GM19328 (cell line): Measurements from ENCODE around the gene JMY.

Experiments used
- ATAC-seq: cut with Tn5 transposase; IDR thresholded peaks from one replicate; pipeline ENCODE4 v1.9.1; 2021; ENCODE audit warnings: mild to moderate bottlenecking, moderate library complexity; ENCODE audit not compliant: unreplicated experiment

The JMY gene, protein sequence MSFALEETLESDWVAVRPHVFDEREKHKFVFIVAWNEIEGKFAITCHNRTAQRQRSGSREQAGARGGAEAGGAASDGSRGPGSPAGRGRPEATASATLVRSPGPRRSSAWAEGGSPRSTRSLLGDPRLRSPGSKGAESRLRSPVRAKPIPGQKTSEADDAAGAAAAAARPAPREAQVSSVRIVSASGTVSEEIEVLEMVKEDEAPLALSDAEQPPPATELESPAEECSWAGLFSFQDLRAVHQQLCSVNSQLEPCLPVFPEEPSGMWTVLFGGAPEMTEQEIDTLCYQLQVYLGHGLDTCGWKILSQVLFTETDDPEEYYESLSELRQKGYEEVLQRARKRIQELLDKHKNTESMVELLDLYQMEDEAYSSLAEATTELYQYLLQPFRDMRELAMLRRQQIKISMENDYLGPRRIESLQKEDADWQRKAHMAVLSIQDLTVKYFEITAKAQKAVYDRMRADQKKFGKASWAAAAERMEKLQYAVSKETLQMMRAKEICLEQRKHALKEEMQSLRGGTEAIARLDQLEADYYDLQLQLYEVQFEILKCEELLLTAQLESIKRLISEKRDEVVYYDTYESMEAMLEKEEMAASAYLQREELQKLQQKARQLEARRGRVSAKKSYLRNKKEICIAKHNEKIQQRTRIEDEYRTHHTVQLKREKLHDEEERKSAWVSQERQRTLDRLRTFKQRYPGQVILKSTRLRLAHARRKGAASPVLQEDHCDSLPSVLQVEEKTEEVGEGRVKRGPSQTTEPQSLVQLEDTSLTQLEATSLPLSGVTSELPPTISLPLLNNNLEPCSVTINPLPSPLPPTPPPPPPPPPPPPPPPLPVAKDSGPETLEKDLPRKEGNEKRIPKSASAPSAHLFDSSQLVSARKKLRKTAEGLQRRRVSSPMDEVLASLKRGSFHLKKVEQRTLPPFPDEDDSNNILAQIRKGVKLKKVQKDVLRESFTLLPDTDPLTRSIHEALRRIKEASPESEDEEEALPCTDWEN

DNA sequence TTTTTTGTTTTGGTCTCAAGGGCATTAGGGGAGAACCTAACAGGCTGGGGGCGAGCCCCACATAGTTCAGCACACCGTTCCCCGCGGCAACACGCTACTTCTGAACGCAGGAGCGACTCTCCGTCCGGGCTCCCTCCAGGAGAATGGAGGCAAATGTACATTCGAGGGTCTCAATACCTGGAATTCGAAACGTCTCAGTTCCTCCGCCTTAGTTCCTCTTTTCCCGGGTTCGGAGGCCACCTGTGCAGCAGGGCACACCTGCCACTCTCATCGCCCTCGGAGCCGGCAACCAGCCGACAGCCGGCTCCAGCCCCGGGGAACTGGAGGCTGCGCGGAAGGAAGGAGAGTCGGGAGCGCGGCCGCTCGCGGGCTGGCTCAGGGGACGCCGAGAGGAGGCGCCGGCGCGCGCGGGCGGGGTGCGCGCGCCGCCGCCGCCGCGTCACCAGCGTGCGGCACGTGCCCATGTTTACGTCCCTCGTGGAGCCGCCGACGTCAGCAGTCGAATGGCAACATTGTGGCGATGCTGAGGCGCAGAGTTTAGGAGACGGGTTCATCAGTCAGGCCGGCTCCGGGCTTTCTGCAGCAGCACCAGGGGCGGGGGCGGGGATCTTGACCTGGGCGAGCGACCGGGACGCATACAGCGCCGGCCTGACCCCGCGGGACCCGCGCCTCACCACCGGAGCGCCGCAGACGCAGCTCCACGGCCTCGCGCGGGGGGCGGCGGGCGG lies at the start of gene JMY:
Gene JMY, plus strand, starts transcription at position 498 of the 728 bp plus-strand sequence. CDS start 520 bp downstream, outside the sequence.
- ATAC-seq, result peak; percentile 74

- no peak for ATAC-seq
Observed at GRCh38 chr5:79186455-79186854, 49.5 kb upstream of the JMY start.

- no peak for ATAC-seq
Observed at GRCh38 chr5:79189439-79190234, 46.3 kb upstream of the JMY start.

DNA sequence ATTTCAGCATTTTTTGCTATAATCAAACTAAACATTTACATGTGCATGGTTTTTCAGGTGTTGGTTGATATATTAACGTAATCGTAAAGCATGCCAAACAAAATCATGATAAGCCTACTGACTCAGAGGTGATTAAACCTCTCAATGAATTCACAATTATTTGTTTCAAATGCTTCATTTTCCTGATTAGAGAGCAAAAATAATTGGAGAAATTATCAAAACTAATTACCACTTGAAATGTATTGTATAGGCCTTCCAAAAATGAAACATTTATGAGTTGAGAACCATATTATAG lies 45.7 kb upstream of the JMY start:
- no peak for ATAC-seq

GRCh38 chr5:79191457-79191856 lies 44.5 kb upstream of the JMY start:
- no peak for ATAC-seq

DNA sequence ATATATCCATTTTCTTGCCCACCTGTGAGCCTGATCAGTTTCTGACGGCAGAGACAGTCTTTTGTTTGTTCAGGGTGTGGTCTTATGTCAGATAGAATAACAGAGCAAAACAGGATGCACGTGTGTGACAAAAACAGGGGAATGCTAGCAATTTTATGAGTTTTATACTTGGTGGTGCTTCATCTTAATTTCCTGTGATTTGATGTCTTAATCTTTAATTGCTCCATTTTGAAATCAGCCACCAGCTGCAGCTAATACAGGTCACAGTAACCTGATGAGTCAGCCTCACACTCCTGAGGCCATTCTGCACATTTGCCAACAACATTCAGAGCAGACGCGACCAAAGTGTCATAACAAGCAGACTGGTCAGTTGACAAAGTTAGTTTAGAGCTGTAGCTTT lies 42.3 kb upstream of the JMY start:
- ATAC-seq, result no peak

- no peak for ATAC-seq
Observed at GRCh38 chr5:79200573-79201183, 35.3 kb upstream of the JMY start.

- ATAC-seq, result no peak
Observed at GRCh38 chr5:79201206-79201605, 34.7 kb upstream of the JMY start.

GRCh38 chr5:79202076-79202475 lies 33.9 kb upstream of the JMY start:
- no peak for ATAC-seq

DNA sequence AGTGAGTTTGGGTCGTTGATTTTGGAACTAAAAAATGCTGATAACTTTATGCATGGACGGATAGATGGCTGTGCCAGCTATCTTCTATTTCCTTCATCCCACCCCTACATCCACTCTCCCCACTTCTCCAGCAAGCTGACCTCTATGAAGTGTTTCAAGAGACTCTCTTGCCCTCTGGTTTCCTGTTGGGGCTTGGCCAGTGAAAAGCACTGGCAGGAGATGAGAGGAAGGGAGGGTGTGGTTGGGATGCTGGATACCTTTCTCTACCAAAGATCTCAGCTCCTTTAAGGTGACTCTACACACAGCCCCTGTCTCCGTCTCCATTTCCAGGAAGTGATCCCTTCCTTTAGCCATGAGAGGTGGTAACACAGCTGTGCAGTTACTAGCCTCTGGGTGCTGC lies 30.0 kb upstream of the JMY start:
- no peak for ATAC-seq

- no peak for ATAC-seq
Observed at GRCh38 chr5:79206541-79206940, 29.4 kb upstream of the JMY start.

DNA sequence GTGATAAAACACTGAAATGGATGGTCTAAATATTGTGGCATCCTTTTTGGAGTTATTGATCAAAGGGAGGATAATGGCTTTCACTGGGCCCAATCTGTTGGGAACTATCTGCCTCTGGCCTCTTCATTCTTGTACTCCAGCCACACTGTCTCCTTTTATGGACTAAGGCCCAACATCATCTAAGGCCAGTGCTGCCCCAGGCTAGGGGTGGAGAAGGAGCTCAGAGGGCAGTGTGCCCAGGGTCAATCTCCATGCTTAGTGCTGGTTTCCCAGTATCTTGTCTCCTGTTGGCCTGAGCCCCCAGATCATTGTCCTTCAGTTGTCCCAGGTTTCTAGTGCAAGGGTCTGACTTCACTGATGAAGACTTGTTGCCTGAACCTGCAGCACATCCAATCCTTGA lies 26.4 kb upstream of the JMY start:
- ATAC-seq, result no peak

DNA sequence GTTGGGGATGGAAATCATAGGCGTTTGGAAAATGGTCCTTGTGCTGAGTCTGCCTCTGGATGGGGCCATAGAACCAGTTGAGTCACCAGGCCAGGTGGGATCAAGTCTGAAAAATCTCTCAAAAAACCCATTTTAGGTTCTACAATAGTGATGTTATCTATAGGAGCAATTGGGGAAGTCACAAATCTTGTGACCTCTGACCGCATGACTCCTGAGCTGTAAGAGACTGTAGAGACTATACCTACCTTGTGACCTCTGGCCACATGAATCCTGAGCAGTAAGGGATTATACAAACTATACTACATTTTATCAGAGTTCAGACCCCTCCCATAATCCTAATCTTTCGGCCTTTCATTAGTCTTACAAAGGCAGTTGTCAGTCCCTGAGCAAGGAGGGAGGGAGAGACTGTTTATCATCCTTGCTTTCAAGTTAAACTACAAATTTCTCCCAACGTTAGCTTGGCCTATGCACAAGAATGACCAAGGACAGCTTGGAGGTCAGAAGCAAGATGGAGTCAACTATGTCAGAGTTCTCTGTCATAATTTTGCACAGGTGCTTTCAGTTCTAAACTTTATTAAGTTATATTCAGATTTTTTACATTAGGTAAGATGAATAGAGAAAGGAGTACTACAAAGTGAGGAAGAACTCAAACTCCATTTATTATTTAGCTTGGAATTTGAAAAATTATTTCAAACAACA lies 11.5 kb upstream of the JMY start:
- no peak for ATAC-seq

DNA sequence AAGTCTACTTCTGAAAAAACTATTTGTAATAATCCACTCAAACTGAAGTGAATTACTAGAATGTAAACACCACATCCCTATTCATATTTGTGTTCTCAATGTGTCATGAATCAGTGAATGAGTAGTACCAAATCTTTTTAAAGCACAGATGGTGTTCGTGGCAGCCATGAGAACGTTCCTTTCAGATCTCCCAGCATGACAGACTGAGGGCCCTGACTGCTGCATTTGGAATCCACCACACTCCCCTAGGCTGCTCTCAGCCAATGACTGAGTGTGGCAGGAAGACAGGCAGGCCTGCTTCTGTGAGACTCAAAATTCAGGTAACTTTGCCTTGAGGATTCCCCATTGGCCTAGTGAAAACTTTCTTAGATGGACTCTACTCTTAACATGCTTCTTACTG lies 10.9 kb upstream of the JMY start:
- no peak for ATAC-seq

GRCh38 chr5:79225441-79225840 lies 10.5 kb upstream of the JMY start:
- ATAC-seq, result no peak

- no peak for ATAC-seq
Observed at GRCh38 chr5:79227484-79228025, 8.4 kb upstream of the JMY start.

GRCh38 chr5:79229357-79230174 lies 6.4 kb upstream of the JMY start:
- no peak for ATAC-seq

DNA sequence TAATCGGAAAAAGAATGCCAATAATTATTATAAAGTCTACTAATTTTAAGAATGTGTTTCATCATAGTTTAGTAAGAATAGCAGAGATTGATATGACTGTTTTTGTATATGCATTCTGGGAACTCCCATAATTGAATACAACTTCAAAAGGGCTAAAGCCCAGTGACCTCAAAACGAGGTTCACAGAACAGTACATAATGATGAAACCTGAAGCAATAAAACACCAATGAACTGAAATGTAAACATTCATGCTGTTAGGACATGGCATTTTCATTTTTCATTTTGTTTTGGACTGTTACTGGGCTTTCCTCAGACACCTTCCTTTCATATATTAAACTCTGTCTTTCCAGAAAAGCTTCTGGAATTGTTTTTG lies 684 bp upstream of the JMY start:
- ATAC-seq, result no peak
